GM06990 (cell line): ENCODE measurements around the gene KRT80.

ENCODE experiments used
- DNase-seq: peaks from one replicate; pipeline ENCODE4 v3.0.0-alpha.2; 2011; ENCODE audit not compliant: insufficient read length; ENCODE audit errors: extremely low read depth
- H3K27me3 ChIP-seq: replicated peaks from 2 replicates; pipeline ENCODE4 v1.6.0; 2011; ENCODE audit warnings: low read length; ENCODE audit not compliant: control insufficient read depth, insufficient read depth
- H3K36me3 ChIP-seq: 2 replicates; pipeline ENCODE4 v1.5.1; 2011; ENCODE audit warnings: low read length; ENCODE audit not compliant: control insufficient read depth, insufficient read depth
- H3K4me3 ChIP-seq: replicated peaks from 2 replicates; pipeline ENCODE4 v1.5.1; 2011; ENCODE audit warnings: low read depth, mild to moderate bottlenecking, control low read depth, low read length
- TF ChIP-seq, protein P1 (sequence below): IDR thresholded peaks from 2 replicates; pipeline ENCODE4 v1.5.1; 2011; ENCODE audit warnings: low read length, control low read depth, mild to moderate bottlenecking, inconsistent platforms; ENCODE audit not compliant: insufficient read depth, poor library complexity, severe bottlenecking

KRT80 gene

DNA sequence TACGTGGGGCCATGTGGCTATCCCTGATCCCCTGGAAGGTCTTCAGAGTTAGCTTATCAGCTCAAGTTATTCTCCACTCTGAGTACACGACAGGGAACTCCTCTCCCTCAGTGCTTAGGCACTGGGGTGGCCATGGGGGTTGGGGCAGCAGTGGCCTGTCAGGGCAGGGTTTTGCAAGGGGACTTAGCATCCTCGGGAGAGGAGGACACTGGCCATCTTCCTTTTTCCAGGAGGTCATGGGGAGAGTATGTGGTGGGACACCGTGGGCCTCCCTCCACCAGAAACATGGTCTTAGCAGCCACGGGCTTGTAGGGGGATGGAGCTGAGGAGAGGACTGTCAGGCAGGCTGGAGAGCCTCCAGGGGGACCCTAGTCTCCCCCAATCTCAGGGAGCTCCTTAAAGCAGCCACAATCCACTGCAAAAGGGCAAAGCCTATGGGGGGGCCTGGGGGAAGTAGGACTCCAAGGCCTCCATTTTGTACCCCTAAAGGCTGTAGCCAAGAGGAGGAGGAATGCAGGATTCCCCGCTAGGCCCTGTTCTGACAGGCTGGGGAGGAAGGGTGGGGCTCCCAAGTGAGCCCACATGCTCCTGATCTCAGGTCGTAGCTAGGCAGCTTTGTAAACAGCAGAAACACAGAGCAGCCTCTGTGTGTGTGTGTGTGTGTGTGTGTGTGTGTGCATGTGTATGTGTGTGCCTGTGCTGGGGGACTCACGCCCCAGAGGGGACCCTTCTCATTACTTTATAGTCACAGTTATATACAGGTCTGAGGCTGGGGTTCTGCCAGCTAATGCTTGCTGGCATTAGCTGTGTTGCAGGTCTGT, 36.6 kb downstream of the KRT80 start:
- no peak for DNase-seq
- no peak overlapping the region for H3K4me3 ChIP-seq
- H3K27me3 ChIP-seq = no peaks in the 10 kb centered on the region
- TF ChIP-seq, protein P1, sequence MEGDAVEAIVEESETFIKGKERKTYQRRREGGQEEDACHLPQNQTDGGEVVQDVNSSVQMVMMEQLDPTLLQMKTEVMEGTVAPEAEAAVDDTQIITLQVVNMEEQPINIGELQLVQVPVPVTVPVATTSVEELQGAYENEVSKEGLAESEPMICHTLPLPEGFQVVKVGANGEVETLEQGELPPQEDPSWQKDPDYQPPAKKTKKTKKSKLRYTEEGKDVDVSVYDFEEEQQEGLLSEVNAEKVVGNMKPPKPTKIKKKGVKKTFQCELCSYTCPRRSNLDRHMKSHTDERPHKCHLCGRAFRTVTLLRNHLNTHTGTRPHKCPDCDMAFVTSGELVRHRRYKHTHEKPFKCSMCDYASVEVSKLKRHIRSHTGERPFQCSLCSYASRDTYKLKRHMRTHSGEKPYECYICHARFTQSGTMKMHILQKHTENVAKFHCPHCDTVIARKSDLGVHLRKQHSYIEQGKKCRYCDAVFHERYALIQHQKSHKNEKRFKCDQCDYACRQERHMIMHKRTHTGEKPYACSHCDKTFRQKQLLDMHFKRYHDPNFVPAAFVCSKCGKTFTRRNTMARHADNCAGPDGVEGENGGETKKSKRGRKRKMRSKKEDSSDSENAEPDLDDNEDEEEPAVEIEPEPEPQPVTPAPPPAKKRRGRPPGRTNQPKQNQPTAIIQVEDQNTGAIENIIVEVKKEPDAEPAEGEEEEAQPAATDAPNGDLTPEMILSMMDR = no peak
- H3K36me3 ChIP-seq = no peaks in the 10 kb centered on the region

DNA sequence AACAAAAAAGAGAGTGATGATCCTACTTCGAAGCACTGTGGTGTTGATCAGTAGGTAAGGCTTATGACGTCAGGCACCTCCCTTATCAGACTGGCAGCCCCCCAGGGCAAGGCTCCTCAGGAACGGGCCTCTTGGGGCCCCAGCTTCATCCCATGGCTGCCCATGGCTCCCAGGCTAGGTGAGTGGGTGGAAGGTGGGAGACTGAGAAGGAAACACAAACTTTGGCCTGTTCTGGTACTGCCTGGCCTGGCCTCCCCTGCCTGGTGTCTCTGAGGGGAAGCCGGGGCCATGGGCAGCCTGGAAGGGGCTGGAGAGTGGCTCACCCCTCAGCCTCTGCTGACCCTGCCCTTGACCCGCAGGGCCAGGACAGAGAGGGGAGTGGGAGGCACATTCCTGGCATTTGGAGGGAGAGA, 38.9 kb downstream of the KRT80 start:
- no peak overlapping the region for H3K4me3 ChIP-seq

DNA sequence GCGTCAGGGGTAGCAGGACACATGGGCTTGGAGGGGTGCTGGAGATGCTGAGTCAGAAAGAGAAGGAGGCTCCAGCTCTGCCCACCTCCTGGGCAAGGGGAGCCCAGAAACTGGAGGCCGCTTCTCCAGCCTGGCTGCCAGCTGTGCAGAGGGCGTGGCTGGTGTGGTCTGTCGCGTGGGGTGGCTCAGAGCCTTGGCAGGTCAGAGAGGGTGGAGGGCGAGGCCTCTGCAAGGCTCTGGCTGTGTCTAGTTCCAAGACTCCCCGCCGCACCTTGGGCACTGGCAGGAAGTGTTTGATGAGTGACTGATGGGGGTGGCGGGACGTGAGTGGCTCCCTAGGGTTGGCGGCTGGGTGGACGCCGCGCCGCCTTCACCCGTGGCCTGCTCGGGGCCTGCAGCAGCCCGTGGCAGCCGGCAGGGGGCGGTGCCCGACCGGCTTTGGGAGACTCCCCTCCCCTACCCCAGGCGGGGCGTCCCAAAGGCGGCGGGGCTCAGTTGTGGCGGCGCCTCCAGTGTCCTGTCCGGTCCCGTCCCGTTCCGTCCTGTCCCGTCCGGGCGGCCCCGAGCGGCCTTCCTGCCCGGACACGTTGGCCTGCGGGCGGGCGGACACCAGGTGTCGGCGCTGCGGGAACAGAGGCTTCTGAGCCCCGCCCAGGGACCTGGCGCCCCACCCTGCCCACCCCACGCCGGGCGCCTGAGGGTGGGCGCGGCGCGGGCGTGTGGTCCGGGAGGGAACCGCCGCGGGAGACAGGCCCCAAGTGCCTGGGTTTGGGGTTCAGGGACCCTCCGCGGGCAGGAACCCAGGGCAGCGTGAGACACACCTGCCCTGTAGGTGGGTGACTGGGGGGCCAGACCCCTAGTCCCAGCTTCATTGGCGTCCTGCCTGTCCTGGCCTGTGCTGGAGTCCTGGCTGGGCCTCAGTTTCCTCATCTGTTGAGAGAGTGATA, 39.7 kb downstream of the KRT80 start:
- no peak overlapping the region; the same call in 1 of the 2 replicates for H3K4me3 ChIP-seq
- TF ChIP-seq, protein P1 = peak; percentile 63
- no peaks in the 10 kb centered on the region for H3K36me3 ChIP-seq
- DNase-seq = peak; percentile 38
- H3K27me3 ChIP-seq = no peaks in the 10 kb centered on the region

More for the DNA sequence above, 38.9 kb downstream of the KRT80 start:
- Histone ChIP-seq H3K27me3 (no peaks in the 10 kb centered on the region), H3K36me3 (no peaks in the 10 kb centered on the region)
- no peak for DNase-seq
- TF ChIP-seq, protein P1 = no peak

DNA sequence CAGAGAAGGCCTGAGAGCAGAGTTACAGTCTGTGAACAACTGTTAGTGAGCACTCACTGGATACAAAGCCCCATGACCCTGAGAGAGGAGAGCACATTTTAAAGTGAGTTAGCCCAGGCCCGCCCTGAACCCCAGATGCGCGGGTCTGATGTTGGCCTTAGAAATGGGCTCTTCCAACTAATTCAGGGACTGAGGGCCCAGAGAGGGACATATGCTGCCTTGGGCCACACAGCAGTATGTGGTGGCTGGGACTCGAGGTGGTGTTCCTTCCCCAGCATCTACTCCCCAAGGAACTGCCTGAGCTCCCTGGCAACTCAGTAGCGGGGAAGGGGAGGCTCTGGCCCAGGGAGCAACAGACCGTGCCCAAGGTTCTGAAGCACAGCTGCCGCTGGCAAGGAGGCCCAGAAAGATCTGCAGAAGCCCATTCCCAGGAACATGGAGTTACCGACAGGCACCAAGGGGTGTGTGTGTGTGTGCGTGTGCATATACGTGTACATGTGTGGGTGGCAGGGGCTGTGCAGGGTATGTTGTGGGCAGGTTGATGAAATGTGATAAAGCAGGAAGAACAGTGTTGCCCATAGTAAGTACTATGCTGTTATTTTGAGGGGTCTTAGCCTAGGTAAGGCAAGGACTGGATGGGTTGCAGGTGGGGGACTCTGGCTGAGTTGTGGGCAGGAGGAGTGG, 40.5 kb downstream of the KRT80 start:
- TF ChIP-seq, protein P1 = no peak
- H3K36me3 ChIP-seq = no peaks in the 10 kb centered on the region
- H3K4me3 ChIP-seq = no peak overlapping the region
- no peaks in the 10 kb centered on the region for H3K27me3 ChIP-seq
- no peak for DNase-seq

DNA sequence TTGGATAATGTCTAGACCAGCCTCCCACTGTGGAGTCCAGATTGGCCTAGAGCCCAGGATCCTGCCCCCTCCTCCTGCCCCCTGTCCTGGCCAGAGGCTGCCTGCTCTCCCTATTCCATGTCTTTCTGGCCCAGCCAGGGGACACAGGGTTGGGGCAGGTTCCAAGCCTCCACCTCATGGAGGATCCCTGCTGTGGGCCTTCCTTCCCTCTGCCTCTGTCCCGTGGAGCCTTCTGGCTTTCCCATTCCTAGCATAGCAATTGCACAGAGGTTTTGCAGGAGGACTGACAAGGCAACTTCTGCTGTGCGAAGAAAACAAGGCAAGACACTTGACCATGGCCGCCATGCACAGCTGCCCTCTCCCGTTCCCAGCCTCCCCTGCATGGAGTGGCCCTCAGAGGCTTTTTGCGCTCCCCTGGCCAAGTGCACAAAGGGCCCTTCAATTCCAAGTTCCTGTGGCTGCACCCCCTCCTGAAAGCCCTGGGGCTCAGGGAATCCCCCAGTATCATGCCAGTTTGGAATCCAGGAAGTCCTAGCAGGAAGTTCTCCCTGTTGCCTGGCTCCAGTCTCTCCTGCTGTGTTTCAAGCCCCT, 42.1 kb downstream of the KRT80 start:
- no peak for DNase-seq
- Histone ChIP-seq H3K4me3 (no peak overlapping the region), H3K27me3 (no peaks in the 10 kb centered on the region), H3K36me3 (no peaks in the 10 kb centered on the region)
- TF ChIP-seq, protein P1 = no peak
